NK-92 (cell line): Measurements from ENCODE around the gene CD40LG.

Experiments used
- DNase-seq: peaks from one replicate; lab custom pipeline; 2025; ENCODE audit not compliant: unreplicated experiment; lab: John Stamatoyannopoulos, UW

The CD40LG gene

GRCh38 chrX:136646602-136647239, 1.2 kb upstream of the CD40LG start:
- no peak for DNase-seq

- DNase-seq = no peak
Measured at GRCh38 chrX:136650811-136651210, 2.9 kb downstream of the CD40LG start.

- DNase-seq = no peak
Measured at GRCh38 chrX:136652822-136653723, 5.1 kb downstream of the CD40LG start.

GRCh38 chrX:136656361-136656964, 8.5 kb downstream of the CD40LG start:
- DNase-seq = no peak

- DNase-seq = no peak
Measured at GRCh38 chrX:136658151-136658550, 10.2 kb downstream of the CD40LG start.

GRCh38 chrX:136659174-136659573, 11.2 kb downstream of the CD40LG start:
- DNase-seq = no peak

- DNase-seq = no peak
Measured at GRCh38 chrX:136660896-136661295, 12.9 kb downstream of the CD40LG start.

GRCh38 chrX:136662104-136662503, 14.1 kb downstream of the CD40LG start:
- DNase-seq = no peak

- no peak for DNase-seq
Measured at GRCh38 chrX:136662976-136663375, 15.0 kb downstream of the CD40LG start.

GRCh38 chrX:136665258-136665900, 17.4 kb downstream of the CD40LG start:
- no peak for DNase-seq

GRCh38 chrX:136666088-136666487, 18.1 kb downstream of the CD40LG start:
- DNase-seq = no peak

GRCh38 chrX:136667446-136668168, 19.6 kb downstream of the CD40LG start:
- no peak for DNase-seq

GRCh38 chrX:136671006-136671610, 23.1 kb downstream of the CD40LG start:
- no peak for DNase-seq

- no peak for DNase-seq
Measured at GRCh38 chrX:136674270-136674985, 26.5 kb downstream of the CD40LG start.

GRCh38 chrX:136679531-136679930, 31.6 kb downstream of the CD40LG start:
- no peak for DNase-seq

- no peak for DNase-seq
Measured at GRCh38 chrX:136684120-136684519, 36.2 kb downstream of the CD40LG start.

- no peak for DNase-seq
Measured at GRCh38 chrX:136687457-136687856, 39.5 kb downstream of the CD40LG start.

- no peak for DNase-seq
Measured at GRCh38 chrX:136689436-136689835, 41.5 kb downstream of the CD40LG start.

GRCh38 chrX:136691028-136691809, 43.3 kb downstream of the CD40LG start:
- DNase-seq = no peak
